Measurements from ENCODE around the gene PTPRU. TPM values are rescaled to one million over a fixed set of nuclear protein-coding genes. Genes with fewer than 3 reads are reported as not detected.

The PTPRU gene
- total RNA-seq, 2 donors from 2014 or later = 24.1 to 40.2 TPM

DNA sequence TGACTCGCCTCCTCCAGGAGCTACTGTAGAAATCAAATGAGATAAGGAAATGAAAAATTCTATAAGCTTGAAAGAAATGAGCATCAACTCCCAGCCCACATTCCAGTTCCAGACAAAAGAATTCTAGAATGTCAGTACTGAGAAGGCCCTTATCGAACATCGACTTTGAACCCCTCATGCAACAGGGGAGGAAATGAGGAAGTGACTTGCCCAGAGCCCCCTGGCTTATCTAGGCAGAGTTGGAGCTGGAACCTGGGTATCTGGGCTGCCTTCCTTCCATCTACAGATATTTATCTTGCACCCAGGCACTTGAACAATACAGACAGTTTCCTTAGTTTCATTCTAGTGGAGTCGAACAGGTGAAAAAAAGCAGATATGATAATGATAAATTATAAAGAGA, 27.9 kb upstream of the PTPRU start:
- Histone ChIP-seq H3K4me1 (no peaks in the 10 kb centered on the region), H3K9me3 (no peaks in the 10 kb centered on the region), H3K27ac (no peak overlapping the region), H3K4me3 (no peak overlapping the region), H3K36me3 (replicated peaks in 1 of 2; ENCODE audit: insufficient read depth in 1 of 2, low read depth in 2 of 2) (peaks cover 0 to 3% of the 10 kb centered on the region in 2 donors), H3K27me3 (no peaks in the 10 kb centered on the region)
- no peak for DNase-seq
- intact Hi-C loops (cut with DNase I) = no loop called here
- no peak for TF ChIP-seq POLR2A (IDR thresholded peaks at IDR 0.05)
- TF ChIP-seq, protein P1, sequence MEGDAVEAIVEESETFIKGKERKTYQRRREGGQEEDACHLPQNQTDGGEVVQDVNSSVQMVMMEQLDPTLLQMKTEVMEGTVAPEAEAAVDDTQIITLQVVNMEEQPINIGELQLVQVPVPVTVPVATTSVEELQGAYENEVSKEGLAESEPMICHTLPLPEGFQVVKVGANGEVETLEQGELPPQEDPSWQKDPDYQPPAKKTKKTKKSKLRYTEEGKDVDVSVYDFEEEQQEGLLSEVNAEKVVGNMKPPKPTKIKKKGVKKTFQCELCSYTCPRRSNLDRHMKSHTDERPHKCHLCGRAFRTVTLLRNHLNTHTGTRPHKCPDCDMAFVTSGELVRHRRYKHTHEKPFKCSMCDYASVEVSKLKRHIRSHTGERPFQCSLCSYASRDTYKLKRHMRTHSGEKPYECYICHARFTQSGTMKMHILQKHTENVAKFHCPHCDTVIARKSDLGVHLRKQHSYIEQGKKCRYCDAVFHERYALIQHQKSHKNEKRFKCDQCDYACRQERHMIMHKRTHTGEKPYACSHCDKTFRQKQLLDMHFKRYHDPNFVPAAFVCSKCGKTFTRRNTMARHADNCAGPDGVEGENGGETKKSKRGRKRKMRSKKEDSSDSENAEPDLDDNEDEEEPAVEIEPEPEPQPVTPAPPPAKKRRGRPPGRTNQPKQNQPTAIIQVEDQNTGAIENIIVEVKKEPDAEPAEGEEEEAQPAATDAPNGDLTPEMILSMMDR (IDR thresholded peaks at IDR 0.05) = no peak
- no peak for ATAC-seq
- WGBS, 2 donors = 43 to 66% methylated on average over 4 of the region's 4 CpGs

DNA sequence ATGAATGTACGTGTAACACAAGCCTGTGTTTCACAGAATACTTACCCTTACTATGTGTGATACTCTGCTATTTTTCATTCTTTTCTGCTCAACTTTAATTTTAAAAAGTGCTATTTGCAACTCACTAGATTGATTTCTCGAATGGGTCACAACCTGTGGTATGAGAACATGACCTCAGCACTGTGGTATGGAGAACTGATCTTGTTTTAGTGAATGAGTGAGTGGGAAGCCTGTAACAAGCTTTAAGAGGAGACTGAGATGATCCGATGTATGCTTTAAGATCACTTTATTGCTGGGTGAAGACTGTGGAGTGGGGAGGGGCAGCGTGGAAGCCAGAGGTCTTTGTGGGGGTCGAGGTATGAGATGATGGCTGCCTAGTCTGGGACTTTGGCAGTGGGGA, 27.1 kb upstream of the PTPRU start:
- Histone ChIP-seq H3K27ac (peak overlapping the region in 1 of 4 donors; percentile 27), H3K4me1 (no peaks in the 10 kb centered on the region), H3K36me3 (replicated peaks in 1 of 2; ENCODE audit: insufficient read depth in 1 of 2, low read depth in 2 of 2) (peaks cover 0 to 5% of the 10 kb centered on the region in 2 donors), H3K9me3 (no peaks in the 10 kb centered on the region), H3K4me3 (no peak overlapping the region), H3K27me3 (no peaks in the 10 kb centered on the region)
- DNase-seq (no peak), ATAC-seq (no peak)
- 74 to 79% methylated on average over 5 of the region's 5 CpGs for WGBS, 2 donors
- intact Hi-C loops (cut with DNase I) = no loop called here
- no peak for TF ChIP-seq POLR2A (IDR thresholded peaks at IDR 0.05)
- TF ChIP-seq, protein P1 (IDR thresholded peaks at IDR 0.05) = no peak

DNA sequence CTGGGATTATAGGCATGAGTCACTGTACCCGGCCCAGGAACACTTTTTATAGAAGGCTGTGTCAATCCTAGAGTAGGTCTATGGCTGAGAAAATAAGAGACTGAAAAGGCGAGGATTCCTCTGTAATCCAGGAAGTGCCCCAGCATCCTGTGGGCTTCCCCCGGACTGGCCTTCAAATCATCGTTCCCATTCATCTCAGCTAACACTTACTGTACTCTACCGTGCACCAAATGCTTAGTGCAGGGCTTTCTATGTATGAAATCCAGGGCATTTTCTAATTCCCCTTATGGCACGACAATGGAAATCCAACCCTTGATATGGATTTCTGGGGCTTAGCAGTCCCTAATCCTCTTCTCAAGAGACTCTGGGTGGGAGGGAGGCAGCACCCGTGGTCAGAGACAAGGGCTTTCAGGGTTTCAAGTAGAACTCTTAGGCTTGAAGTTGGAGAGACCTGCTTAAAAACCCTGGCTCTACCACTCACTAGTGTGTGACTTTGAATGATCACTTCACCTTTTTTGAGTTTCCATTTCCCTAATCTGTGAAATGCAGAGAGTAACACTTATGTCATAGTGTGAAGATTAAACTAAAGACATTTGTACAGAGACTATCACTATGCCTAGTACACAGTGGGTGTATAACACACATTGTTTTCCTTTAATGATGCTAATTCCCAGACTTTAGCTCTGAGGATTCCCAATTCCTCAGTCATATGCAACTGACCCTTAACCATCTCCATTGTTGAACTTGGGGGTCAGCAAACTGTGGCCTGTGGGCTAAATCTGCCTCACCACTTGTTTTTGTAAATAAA, 25.8 kb upstream of the PTPRU start:
- no peak for TF ChIP-seq POLR2A (IDR thresholded peaks at IDR 0.05)
- TF ChIP-seq, protein P1 (IDR thresholded peaks at IDR 0.05) = no peak
- DNase-seq (no peak), ATAC-seq (no peak)
- no peaks in the 10 kb centered on the region for H3K27me3 ChIP-seq
- no peak overlapping the region for H3K4me3 ChIP-seq
- no peaks in the 10 kb centered on the region for H3K4me1 ChIP-seq
- H3K36me3 ChIP-seq (replicated peaks in 1 of 2; ENCODE audit: insufficient read depth in 1 of 2, low read depth in 2 of 2) = peaks cover 0 to 7% of the 10 kb centered on the region in 2 donors
- no peaks in the 10 kb centered on the region for H3K9me3 ChIP-seq
- intact Hi-C loops (cut with DNase I) = no loop called here
- H3K27ac ChIP-seq = no peak overlapping the region
- WGBS, 2 donors = 81 to 96% methylated on average over 7 of the region's 7 CpGs

DNA sequence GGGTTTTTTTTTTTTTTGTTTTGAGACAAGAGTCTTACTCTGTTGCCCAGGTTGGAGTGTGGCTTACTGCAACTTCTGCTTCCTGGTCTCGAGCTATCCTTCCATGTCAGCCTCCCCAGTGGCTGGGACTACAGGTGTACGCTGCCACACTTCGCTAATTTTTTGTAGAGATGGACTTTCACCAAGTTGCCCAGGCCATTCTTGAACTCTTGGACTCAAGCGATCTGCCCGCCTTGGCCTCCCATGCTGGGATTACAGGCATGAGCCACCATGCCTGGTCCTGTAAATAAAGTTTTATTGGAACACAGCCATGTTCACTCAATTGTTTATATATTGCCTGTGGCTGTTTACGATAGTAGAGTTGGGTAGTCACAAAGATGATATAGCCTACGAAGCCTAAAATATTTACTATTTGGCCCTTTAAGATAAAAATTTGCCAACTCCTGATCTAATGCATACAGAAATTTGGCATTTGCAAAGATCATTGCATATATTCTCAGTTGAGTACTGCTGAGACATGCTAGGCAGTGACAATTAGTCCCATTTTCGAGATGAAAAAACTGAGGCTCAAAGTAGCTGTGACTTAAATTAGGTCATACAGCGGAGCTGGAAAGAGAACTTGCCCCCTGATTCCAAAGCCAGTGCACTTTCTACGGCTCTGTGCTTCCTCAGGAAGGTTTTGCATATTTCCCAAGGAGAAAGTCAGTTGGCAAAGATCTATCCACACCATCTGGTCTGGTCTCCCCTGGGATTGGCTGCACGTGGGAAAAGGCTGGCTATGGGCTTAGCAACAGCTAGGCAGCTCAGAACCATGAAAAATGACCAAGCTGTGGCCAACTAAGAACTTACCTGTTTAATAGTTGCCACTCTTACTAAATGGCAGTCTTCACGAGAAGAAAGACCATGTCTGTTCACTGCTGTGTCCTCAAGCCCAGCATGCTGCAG, 25.0 kb upstream of the PTPRU start:
- DNase-seq = no peak
- Histone ChIP-seq H3K4me3 (no peak overlapping the region), H3K36me3 (replicated peaks in 1 of 2; ENCODE audit: insufficient read depth in 1 of 2, low read depth in 2 of 2) (peaks cover 0 to 9% of the 10 kb centered on the region in 2 donors), H3K4me1 (no peaks in the 10 kb centered on the region), H3K27me3 (no peaks in the 10 kb centered on the region), H3K9me3 (no peaks in the 10 kb centered on the region), H3K27ac (no peak overlapping the region)
- TF ChIP-seq, protein P1 (IDR thresholded peaks at IDR 0.05) = no peak
- no peak for TF ChIP-seq POLR2A (IDR thresholded peaks at IDR 0.05)
- 86 to 90% methylated on average over 12 of the region's 12 CpGs for WGBS, 2 donors
- intact Hi-C loops (cut with DNase I) = no loop called here
- no peak for ATAC-seq
